Measurements from ENCODE around the gene PHKB.

PHKB gene

GRCh38 chr16:47734987-47735594, 274.0 kb downstream of the PHKB start:
- DNase-seq, result no peak

GRCh38 chr16:47750371-47750770, 289.2 kb downstream of the PHKB start:
- DNase-seq, result no peak
